A549 (cell line): Measurements from ENCODE around the gene CFAP61.

Experiments used
- JUN ChIP-seq, 2 experiments: fragments of >200 bp; sonication (Bioruptor Twin); formaldehyde crosslinking; IDR thresholded peaks; 2 replicates in 1 of 2; 3 replicates in 1 of 2; pipeline ENCODE4 v1.6.1; 2016 to 2017
- SREBF2 ChIP-seq: fragments of 450-650 bp; IDR thresholded peaks from 2 replicates; pipeline ENCODE4 v1.6.1; 2014; ENCODE audit warnings: mild to moderate bottlenecking, moderate library complexity

GRCh38 chr20:20373091-20373571 is 320.8 kb downstream of the CFAP61 start:
- TF ChIP-seq SREBF2 (no peak), JUN (IDR thresholded peaks at IDR 0.05) (no peak)
